Stimulated activated CD8-positive, alpha-beta memory T cell treated with anti-CD3 and anti-CD28 coated beads, Interleukin-7, amount 100 ng/mL, for 1 hour (primary cell): ENCODE results near the gene POP7.
A peak's percentile ranks its signal among the peaks of the same experiment; 100 is the strongest.
"Not testable (repeated sequence)": the region's sequence is repeated elsewhere in the genome, so short reads cannot be mapped to it uniquely, and the experiment has no call there.

Experiments used
- DNase-seq, 2 donors: peaks; one replicate each; pipeline ENCODE4 v3.0.0-alpha.2; 2020; ENCODE audit warnings: low read depth in 2 of 2

POP7 gene

DNA sequence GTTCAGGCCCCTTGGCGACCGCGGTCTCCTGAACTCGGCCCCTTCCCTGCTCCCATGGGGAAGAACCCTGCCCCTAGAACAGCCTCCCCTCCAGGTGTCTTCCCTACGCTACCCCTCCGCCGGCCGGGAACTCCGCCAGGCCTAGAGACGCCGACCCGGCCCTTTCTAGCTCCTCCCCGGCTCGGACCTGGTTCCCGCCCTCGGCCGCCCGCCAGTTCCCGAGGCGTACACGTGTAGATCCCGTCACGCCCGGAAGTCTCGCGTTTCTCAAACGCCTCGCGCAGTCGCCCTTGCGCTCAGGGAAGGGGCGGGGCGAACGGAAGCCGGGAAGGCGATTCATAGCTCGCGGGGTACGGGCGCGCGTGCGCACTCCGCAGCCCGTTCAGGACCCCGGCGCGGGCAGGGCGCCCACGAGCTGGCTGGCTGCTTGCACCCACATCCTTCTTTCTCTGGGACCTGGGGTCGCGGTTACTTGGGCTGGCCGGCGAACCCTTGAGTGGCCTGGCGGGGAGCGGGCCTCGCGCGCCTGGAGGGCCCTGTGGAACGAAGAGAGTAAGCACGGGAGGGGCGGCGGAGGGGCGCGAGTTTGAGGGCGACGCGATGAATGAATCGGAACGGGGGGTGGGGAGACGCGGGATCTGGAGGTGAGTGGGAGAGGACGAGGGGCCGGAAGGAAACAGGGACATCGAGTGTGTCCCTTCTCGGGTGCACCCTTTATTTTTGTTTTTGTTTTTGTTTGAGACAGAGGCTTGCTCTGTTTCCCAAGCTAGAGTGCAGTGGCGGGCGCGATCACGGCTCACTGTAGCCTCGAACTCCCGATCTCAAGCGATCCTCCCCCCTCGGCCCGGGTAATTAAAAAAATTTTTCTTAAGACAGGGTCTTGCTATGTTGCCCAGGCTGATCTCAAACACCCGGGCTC, at the start of gene POP7:
POP7 (plus strand) TSS at position 369 of the 919 bp plus-strand sequence. CDS start 710 bp downstream, outside the sequence.
- peak; percentile 95 to 99 for DNase-seq

DNA sequence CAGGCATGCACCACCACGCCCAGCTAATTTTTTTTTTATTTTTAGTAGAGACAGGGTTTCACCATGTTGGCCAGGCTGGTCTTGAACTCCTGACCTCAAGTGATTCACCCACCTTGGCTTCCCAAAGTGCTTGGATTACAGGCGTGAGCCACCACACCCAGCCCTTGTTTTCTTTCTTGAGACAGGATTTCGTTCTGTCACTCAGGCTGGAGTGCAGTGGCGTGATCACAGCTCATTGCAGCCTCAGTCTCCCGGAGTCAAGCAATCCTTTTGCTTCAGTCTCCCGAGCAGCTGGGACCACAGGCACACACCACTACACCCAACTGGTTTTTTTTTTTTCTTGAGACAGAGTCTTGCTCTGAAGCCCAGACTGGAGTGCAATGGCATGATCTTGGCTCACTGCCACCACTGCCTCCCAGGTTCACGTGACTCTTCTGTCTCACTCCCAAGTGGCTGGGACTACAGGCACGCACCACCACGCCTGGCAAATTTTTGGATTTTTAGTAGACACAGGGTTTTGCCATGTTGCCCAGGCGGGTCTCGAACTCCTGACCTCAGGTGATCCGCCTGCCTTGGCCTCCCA, 43.6 kb upstream of the POP7 start:
- not testable (repeated sequence) for DNase-seq

DNA sequence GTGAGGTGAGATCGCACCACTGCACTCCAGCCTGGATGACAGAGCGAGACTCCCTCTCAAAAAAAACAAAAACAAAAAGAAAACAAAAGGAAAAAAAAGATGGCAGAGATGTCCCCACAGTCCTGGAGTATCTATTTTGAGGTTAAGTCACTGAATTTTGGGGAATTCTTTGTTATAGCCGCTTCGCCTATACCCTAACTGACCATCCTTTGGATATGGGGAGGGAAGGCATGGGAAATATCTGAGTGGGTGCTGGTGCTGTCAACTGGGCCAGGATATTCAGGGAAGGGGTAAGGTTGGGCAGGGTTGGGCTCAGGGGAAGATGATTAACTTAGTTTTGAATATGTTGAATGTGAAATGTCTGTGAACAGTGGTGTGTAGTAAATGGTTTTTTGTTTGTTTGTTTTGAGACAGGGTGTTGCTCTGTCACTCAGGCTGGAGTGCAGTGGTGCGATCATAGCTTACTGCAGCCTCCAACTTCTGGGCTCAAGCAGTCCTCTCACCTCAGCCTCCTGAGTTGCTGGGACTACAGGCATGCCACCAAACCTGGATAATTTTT, 40.7 kb upstream of the POP7 start:
- DNase-seq, result no peak

DNA sequence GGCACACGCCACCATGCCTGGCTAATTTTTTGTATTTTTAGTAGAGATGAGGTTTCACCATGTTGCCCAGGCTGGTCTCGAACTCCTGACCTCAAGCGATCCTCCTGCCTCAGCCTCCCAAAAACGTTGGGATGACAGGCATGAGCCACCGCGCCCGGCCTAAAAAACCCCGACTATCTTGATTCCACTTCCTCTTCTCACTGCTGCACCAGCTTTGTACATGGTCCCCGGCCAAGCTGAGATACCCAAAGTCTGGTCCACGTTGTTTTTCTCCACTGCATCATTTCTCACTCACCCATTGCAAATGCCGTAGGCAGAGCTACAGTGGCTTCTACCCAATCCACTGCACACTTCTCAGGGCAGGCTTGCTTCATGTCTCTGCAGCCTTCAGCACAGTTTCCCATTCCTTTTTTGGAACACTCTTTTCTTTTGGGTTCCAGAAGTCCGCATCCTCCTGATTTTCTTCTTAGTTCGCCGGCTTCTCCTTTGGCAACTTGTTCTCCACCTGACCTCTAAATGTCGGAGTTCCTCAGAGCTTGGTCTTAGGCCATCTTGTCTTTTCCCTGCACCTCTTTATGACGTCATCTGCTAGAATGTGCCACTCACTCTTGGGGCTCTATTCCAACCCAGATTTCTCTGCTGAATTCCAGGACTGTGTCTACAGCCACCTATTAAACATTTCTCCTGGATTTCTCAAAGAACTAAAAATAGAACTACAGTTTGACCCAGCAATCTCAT, 38.4 kb upstream of the POP7 start:
- no peak for DNase-seq

DNA sequence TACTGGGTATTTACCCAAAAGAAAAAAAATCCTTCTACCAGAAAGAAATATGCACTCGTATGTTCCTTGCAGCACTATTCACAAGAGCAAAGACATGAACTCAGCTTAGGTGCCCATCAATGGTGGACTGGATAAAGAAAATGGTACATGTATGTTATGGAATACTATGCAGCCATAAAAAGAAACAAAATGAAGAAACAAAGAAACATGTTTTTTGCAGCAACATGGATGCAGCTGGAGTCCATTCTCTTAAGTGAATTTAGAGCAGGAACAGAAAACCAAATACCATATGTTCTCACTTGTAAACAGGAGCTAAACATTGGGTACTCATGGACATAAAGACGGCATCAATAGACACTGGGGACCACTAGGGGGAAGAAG, 37.9 kb upstream of the POP7 start:
- no peak for DNase-seq

DNA sequence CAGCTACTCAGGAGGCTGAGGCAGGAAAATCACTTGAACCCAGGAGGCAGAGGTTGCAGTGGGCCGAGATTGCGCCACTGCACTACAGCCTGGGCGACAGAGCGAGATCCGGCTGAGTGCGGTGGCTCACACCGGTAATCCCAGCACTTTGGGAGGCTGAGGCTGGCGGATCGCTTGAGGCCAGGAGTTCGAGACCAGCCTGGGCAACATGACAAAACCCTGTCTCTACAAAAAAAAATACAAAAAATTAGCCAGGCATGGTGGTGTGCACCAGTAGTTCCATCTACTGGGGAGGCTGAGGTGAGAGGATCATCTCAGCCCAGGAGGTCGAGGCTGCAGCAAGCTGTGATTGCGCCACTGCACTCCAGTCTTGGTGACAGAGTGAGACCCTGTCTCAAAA, 36.8 kb upstream of the POP7 start:
- not testable (repeated sequence) for DNase-seq

DNA sequence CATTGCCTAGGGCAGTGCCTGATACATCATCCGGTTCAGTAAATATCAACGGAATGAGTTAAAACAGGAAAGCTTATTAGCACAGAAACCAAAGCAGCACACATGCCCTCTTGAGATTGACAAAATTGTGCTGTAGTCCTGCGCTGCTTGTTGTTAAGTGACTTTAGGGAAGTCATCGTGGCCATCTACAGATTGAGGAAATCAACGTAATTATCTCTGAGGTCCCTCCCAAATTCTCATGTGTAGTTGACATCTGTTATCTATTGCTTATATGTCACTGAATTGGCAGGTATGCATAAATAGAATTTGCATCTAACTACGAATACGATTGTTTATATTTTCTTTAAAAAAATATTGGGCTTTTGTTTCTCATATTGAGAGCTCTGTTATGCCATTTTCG, 35.8 kb upstream of the POP7 start:
- DNase-seq, result no peak

DNA sequence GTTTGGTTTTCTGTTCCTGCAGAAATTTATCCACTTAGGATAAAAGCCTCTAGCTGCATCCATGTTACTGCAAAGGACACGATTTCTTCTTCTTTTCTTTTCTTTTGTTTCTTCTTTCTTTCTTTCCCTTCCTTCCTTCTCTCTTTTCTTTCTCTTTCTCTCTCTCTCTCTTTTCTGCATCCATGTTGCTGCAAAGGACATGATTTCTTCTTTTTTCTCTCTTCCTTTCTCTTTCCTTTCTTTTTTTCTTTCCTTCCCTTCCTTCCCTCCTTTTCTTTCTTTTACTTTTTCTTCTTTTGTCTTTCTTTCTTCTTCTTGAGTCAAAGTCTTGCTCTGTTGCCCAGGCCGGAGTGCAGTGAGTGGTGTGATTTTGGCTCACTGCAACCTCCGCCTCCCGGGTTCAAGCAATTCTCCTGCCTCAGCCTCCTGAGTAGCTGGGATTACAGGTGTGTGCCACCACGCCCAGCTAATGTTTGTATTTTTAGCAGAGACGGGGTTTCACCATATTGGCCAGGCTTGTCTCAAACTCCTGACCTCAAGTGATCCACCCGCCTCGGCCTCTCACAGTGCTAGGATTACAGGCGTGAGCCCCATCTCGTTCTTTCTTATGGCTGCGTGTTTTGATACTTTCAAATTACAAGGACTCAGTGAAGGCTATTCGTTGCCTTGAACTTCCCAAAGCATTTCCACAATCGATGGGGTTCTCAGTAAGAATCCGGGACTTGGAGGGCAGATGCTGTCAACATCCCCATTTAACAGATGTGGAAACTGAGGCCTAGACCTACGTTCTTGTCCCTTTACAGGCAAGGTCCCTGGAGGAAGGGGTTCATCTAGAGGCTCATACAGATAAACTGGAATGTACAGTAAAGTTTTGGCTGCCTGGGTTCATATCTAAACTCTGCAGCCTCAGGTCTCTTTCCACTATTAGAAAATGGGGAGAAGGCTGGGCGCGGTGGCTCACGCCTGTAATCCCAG, 34.3 kb upstream of the POP7 start:
- DNase-seq, result no peak

DNA sequence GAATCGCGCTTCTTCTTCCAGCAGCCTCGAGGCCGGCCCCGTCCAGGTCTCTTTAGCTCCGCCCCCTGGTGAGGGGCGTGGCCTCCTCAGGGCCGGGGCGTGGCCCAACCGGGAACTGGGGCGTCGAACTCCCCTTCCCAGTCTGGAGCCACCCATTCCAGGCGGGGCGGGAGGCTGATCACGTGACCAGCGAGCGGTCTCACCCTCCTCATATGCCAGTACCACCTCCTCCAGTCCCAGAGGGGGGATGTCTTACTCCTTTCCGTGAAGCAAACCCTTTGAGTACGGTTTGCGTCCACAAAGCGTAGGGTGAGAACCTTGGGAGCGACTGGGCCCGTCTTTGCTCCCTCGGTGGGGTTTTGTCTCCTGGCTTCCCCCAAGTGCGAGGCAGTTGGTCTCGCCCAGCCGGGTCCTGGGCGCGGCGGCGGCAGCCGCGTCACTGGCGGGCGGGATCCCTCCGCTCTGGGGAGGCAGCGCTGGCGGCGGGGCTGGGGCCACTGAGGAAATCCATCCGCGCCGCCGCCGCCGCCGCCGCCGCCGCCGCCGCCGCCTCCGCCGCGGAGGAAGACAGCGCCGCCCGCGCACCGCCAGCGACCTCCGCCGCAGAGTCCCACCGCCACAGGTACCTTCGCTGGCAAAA, 32.5 kb upstream of the POP7 start, which contains the start of gene GNB2:
GNB2 (plus strand) TSS at position 439 of the 640 bp plus-strand sequence. CDS start 2,526 bp downstream, outside the sequence.
- peak; percentile 91 to 98 for DNase-seq

DNA sequence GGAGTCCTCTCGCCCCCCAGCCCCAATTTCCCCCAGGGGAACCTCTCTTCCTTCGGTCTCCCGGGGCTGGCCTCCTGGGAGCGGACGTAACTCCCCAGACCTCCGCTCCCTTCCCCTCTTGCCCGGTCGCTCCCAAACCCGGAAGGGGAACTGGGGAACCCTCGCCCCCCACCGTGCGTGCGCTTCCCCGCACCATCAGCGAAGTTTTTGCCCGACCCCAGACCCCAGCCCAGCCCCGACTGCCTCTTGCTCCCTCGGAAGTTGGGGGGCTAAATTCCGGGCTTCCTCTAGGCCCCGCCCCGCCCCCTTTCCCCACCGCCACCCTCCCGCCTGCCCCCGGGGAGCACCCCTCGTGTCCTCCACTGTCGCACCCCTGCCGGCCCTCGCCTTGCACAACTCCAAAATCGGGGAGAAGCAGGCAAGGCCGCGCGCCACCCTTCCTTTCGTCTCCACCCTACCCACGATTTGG, 31.9 kb upstream of the POP7 start:
- DNase-seq, result no peak

DNA sequence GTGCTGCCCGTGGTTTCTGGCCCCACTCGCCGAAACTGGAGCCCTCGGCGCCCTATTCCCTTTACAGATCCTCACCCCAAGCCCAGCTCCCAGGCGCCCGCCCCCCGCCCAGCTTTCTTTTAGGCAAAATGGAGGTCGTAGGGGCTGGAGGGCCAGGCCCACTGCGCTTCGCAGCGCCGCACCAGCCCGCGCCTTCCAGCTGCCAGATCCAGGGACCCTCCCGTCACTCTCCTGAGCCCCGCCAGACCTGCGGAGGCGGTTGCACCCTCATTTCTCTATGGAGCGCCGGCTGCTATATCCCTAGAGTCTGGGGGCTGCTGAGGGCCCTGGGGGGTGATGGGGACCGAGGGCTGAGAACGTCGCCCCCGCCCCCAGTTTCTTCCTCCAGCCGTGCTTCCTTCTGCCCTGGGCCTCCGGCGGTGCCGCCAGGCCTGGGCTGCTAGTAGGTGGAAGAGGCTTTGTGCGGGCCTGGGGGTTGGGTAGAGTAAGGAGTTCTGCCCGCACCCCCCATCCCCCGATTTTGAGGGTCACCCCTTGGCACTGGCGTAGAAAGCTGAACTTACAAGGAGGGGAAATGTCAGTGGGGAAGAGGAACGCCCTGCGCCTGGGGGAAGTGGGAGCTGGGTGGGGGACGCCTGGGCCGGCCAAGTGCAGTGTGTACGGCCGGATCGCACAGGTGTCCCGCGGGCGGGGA, 31.4 kb upstream of the POP7 start:
- no peak for DNase-seq

DNA sequence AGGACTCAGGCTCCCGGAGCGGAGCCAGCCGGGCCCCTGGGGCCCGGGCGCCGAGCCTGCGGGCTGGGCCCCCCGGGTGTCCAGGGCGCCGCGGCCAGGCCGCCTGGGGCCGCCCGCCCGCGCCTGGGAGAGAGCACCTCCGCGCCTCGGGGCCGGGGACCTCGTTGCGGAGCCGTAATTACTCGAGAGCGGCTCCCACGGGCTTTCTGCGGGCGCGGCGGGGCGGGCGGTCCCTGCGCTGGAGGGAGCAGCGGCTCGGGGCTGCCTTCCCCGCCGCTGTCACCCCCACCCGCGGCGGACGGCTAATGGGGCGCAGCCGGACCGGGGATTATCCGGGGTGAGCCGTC, 30.8 kb upstream of the POP7 start:
- no peak for DNase-seq

DNA sequence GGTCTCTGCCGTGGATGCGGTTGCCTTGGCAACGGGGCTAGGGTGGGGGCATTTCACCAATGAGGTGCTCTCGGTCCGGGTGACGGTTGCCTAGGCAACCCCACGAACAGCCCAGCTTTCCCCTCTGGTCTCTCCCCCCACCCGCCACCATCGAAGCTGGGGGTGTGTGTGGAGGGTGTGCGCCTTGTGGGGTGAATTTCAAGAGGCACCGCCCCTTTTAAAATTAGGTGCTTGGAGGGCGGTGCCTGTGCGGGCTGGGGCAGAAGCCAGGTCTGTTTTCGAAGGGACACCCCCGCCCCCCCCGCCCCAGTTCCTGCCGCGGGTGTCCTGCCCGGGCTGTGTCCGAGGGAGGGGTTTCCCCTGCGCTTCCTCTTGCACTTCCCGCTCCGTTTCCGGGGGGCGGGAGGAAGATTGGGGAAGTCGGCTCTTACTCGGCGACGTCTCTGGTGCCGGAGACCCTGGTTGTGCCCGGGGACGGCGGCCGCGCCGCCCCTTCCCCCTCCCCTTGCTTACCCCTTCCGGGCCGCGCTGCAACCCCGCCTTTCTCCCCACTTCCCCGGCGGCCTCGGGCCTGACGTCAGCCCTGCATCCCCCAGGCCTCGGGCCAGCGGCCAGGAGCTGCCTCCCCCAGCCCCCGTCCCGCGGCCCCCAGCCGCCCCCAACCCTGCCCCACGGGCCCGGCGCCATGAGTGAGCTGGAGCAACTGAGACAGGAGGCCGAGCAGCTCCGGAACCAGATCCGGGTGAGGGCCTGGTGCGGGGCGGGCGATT, 30.2 kb upstream of the POP7 start:
- peak; percentile 67 to 69 for DNase-seq

DNA sequence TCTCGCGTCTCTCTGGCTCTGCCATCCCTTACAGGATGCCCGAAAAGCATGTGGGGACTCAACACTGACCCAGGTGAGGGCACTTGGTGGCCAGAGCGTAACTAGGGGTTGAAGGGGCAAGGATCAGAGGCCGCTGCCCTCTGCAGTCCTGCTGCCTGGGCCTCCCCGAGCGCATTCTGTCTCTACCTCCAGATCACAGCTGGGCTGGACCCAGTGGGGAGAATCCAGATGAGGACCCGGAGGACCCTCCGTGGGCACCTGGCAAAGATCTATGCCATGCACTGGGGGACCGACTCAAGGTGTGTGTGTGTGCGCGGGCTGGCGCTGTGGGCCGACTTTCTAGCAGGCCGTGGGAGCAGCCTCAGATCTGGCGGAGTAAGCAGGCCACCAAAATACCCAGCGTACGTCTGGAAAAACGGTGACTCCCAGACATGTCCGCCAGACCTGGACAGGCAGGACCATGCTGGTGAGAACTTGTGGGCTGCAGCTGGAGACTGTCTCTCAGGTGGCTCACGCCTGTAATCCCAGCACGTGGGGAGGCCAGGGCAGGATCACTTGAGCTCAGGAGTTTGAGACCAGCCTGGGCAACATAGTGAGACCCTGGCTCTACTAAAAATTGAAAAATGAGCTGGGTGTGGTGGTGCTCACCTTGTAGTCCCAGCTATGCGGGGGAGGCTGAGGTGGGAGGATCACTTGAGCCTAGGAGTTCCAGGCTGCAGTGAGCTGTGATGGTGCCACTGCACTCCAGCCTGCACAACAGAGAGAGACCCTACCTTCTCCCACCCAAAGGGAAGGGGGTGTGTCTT, 29.2 kb upstream of the POP7 start:
- no peak for DNase-seq

DNA sequence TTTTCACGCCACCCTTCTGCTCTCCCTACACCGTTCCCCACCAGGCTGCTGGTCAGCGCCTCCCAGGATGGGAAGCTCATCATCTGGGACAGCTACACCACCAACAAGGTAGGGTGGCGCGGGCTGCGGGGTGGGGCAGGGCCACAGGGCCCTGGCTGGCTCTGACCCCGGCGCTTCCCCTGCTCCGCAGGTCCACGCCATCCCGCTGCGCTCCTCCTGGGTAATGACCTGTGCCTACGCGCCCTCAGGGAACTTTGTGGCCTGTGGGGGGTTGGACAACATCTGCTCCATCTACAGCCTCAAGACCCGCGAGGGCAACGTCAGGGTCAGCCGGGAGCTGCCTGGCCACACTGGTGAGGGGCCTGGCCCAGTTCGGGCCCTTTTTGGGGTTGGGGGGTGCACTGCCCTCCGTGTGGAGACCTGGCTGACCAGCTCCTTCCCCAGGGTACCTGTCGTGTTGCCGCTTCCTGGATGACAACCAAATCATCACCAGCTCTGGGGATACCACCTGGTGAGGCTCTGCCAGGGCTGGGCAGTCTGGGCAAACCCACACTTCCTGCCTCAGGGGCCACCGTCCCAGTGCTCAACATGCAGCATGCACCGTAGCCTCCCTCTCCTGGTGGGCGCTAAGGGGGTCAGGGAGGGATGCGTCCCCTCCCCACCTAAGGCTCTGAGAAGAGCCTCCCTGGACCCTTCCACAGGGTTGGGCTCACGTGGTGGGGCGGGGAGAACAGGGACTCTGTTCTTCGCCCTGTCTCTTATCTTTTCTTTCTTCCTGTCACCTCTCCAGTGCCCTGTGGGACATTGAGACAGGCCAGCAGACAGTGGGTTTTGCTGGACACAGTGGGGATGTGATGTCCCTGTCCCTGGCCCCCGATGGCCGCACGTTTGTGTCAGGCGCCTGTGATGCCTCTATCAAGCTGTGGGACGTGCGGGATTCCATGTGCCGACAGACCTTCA, 28.3 kb upstream of the POP7 start:
- no peak for DNase-seq

DNA sequence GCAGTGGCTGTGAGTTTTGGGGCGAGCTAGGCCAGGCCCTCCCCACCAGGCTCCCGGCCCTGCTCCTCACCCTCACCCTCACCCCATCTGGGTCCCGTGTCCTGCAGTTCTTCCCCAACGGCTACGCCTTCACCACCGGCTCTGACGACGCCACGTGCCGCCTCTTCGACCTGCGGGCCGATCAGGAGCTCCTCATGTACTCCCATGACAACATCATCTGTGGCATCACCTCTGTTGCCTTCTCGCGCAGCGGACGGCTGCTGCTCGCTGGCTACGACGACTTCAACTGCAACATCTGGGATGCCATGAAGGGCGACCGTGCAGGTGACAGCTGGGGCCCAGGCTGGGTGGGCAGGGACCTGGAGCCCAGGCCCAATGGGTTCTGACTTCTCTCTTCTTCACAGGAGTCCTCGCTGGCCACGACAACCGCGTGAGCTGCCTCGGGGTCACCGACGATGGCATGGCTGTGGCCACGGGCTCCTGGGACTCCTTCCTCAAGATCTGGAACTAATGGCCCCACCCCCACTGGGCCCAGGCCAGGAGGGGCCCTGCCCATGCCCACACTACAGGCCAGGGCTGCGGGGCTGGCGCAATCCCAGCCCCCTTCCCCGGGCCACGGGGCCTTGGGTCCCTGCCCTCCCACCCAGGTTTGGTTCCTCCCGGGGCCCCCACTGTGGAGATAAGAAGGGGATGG, 27.5 kb upstream of the POP7 start:
- DNase-seq, result no peak
